Breast epithelium (tissue), 4 donors: ENCODE data around the gene TFB2M. TPM values are rescaled to one million over a fixed set of nuclear protein-coding genes. Genes with fewer than 3 reads are reported as not detected.

ENCODE experiments used
- DNase-seq, 2 donors: peaks; one replicate each; pipeline ENCODE4 v3.0.0-alpha.2; 2019; ENCODE audit warnings: low spot score in 2 of 2
- H3K27ac ChIP-seq, 2 donors: fragments of 200-600 bp; sonication (generic) in 1 of 2; one replicate each; pipeline ENCODE4 v1.5.1; 2016 to 2019; ENCODE audit warnings: mild to moderate bottlenecking in 1 of 2
- H3K27me3 ChIP-seq, 2 donors: fragments of 200-600 bp; sonication (generic) in 1 of 2; one replicate each; pipeline versions ENCODE4 v1.5.1 to v1.6.0; 2017 to 2019; ENCODE audit warnings: control low read depth in 1 of 2, mild to moderate bottlenecking in 1 of 2
- H3K36me3 ChIP-seq: fragments of 200-600 bp; one replicate; pipeline ENCODE4 v1.5.1; 2019
- H3K4me1 ChIP-seq, 2 donors: fragments of 200-600 bp; sonication (generic); one replicate each; pipeline ENCODE4 v1.5.1; 2016 to 2019; ENCODE audit warnings: control low read depth in 1 of 2
- H3K4me3 ChIP-seq, 3 donors: fragments of 200-600 bp; sonication (generic); 1 replicate in 2 of 3; 2 replicates in 1 of 3; pipeline ENCODE4 v1.5.1; 2016 to 2019; ENCODE audit warnings: mild to moderate bottlenecking in 3 of 3, moderate library complexity in 2 of 3
- H3K9me3 ChIP-seq, 2 donors: fragments of 200-600 bp; sonication (generic) in 1 of 2; one replicate each; pipeline ENCODE4 v1.5.1; 2016 to 2019; ENCODE audit warnings: control low read depth in 1 of 2
- POLR2A ChIP-seq: fragments of 450-650 bp; IDR thresholded peaks from one replicate; pipeline ENCODE4 v1.6.1; 2016; ENCODE audit warnings: antibody characterized with exemption, mild to moderate bottlenecking, moderate library complexity
- POLR2AphosphoS5 ChIP-seq, 3 donors: sonication (generic); formaldehyde crosslinking; IDR thresholded peaks; one replicate each; pipeline ENCODE4 v1.6.1; 2017; ENCODE audit warnings: antibody characterized with exemption in 3 of 3
- intact Hi-C: fragments of 100-400 bp; cut with DNase I; formaldehyde crosslinking; loops from one replicate; pipeline ENCODE4 v1.15.1; 2023; ENCODE audit warnings: low total_unique reads
- total RNA-seq, 3 donors: library from RNA; depleted of rRNA; stranded (reverse); fragments of >200 nt; gene quantifications; one replicate each; pipeline ENCODE4 v1.1.0, GENCODE V29; 2016
- TF ChIP-seq, protein P1 (sequence below), 3 donors: fragments of 450-650 bp; IDR thresholded peaks; one replicate each; pipeline ENCODE4 v1.5.1; 2016 to 2017; ENCODE audit warnings: antibody characterized with exemption in 3 of 3, mild to moderate bottlenecking in 3 of 3, moderate library complexity in 3 of 3

TFB2M gene
- total RNA-seq, 3 donors from 2014 or later, result 9.0 to 15.5 (median 13.4) TPM

DNA sequence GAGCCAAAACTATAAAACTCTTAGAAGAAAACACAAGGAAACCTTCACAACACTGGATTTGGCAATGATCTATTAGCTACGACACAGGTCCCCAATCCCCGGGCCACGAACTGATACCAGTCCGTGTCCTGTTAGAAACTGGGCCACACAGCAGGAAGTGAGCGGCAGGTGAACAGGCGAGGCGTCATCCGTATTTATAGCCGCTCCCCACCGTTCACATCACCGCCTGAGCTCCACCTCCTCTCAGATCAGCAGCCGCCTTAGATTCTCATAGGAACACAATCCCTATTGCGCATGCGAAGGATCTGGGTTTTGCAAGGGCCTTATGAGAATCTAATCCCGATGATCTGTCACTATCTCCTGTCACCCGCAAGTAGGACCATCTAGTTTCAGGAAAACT lies 11.9 kb downstream of the TFB2M start:
- H3K4me1 ChIP-seq, result no peaks in the 10 kb centered on the region
- H3K36me3 ChIP-seq, result peaks cover 10% of the 10 kb centered on the region
- no peak overlapping the region for H3K4me3 ChIP-seq
- no peak overlapping the region for H3K27ac ChIP-seq
- intact Hi-C loops, result no loop called here
- no peak for DNase-seq
- H3K27me3 ChIP-seq, result no peaks in the 10 kb centered on the region
- TF ChIP-seq POLR2AphosphoS5 (IDR thresholded peaks at IDR 0.05) (no peak), POLR2A (no peak)
- H3K9me3 ChIP-seq, result no peaks in the 10 kb centered on the region

DNA sequence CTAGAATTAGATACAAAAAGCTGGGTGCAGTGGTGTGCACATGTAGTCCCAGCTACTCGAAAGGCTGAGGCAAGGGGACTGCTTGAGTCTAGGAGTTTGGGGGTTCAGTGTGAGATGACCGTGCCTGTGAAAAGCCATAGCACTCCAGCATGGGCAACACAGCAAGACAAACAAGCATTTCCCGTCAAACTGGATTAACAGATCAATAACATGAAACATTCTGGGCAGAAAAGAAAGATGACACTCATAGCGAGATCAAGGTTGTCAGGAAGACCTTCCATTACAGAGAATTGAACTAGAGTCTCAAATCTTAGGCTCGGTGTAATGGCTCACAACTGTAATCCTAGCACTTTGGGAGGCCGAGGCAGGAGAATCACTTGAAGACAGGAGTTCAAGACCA lies 14.0 kb downstream of the TFB2M start:
- intact Hi-C loops, result no loop called here
- Histone ChIP-seq H3K9me3 (no peaks in the 10 kb centered on the region), H3K36me3 (peaks cover 10% of the 10 kb centered on the region), H3K4me1 (no peaks in the 10 kb centered on the region), H3K27me3 (no peaks in the 10 kb centered on the region), H3K4me3 (no peak overlapping the region), H3K27ac (no peak overlapping the region)
- TF ChIP-seq, protein P1, sequence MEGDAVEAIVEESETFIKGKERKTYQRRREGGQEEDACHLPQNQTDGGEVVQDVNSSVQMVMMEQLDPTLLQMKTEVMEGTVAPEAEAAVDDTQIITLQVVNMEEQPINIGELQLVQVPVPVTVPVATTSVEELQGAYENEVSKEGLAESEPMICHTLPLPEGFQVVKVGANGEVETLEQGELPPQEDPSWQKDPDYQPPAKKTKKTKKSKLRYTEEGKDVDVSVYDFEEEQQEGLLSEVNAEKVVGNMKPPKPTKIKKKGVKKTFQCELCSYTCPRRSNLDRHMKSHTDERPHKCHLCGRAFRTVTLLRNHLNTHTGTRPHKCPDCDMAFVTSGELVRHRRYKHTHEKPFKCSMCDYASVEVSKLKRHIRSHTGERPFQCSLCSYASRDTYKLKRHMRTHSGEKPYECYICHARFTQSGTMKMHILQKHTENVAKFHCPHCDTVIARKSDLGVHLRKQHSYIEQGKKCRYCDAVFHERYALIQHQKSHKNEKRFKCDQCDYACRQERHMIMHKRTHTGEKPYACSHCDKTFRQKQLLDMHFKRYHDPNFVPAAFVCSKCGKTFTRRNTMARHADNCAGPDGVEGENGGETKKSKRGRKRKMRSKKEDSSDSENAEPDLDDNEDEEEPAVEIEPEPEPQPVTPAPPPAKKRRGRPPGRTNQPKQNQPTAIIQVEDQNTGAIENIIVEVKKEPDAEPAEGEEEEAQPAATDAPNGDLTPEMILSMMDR (IDR thresholded peaks at IDR 0.05), result no peak
- TF ChIP-seq POLR2AphosphoS5 (IDR thresholded peaks at IDR 0.05) (no peak), POLR2A (no peak)
- DNase-seq, result no peak

DNA sequence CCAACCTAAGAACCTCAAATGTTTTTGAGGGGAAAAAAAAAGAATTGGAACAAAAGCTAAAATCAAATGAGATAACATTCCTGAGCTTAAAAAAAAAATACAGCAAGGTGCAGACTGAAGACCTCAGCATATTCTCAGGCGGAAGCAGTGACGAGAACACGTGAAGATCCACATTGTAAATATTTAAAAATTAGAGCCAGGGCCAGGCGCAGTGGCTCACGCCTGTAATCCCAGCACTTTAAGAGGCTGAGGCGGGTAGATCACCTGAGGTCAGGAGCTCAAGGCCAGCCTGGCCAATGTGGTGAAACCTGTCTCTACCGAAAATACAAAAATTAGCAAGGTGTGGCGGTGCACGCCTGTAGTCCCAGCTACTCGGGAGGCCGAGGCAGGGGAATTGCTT lies 15.7 kb downstream of the TFB2M start:
- TF ChIP-seq, protein P1 (IDR thresholded peaks at IDR 0.05), result no peak
- TF ChIP-seq POLR2A (no peak), POLR2AphosphoS5 (IDR thresholded peaks at IDR 0.05) (no peak)
- no peaks in the 10 kb centered on the region for H3K27me3 ChIP-seq
- no peak overlapping the region for H3K4me3 ChIP-seq
- intact Hi-C loops, result no loop called here
- H3K36me3 ChIP-seq, result no peaks in the 10 kb centered on the region
- DNase-seq, result no peak
- no peak overlapping the region for H3K27ac ChIP-seq
- H3K9me3 ChIP-seq, result no peaks in the 10 kb centered on the region
- no peaks in the 10 kb centered on the region for H3K4me1 ChIP-seq

DNA sequence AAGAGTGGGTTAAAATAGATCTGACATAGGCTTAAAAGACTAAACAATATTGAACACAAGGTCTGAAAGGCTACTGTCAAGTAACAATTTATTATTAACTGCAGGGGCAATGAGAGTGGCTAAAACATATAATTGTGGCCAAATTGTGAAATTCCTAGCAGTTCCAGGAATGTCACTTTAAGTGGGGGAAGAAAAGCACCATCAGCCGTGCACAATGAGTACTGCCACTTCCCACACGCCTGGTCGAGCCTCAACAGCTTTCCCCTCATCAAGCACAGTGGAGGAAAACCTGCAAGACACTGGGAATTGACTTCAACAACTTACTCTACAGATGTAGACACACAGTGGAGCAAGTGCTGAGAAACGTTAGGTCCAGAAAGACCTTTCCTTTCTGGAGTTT lies 16.4 kb downstream of the TFB2M start:
- Histone ChIP-seq H3K4me3 (no peak overlapping the region), H3K9me3 (no peaks in the 10 kb centered on the region), H3K4me1 (no peaks in the 10 kb centered on the region), H3K36me3 (no peaks in the 10 kb centered on the region), H3K27ac (no peak overlapping the region), H3K27me3 (no peaks in the 10 kb centered on the region)
- intact Hi-C loops, result no loop called here
- TF ChIP-seq, protein P1 (IDR thresholded peaks at IDR 0.05), result no peak
- TF ChIP-seq POLR2AphosphoS5 (IDR thresholded peaks at IDR 0.05) (no peak), POLR2A (no peak)
- no peak for DNase-seq

DNA sequence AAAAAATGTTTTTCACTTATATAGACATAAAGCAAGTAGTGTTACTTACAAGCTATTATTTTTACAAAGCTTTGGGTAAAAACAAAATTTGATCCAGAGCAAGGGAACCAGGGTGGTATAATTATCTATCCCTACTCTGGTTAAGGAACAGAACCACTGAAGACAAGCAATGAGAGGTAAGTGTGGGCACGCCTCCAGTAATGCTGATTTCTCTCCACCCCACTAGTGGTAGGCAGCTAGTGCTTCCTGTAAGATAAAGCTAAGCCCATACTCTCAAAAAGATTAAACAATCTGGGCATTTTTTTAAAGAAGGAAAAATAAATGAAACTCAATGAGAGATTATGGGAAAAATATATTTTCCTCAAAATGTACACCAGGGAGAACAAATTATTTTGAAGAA lies 22.1 kb downstream of the TFB2M start:
- Histone ChIP-seq H3K4me1 (no peaks in the 10 kb centered on the region), H3K4me3 (no peak overlapping the region), H3K27me3 (no peaks in the 10 kb centered on the region), H3K36me3 (no peaks in the 10 kb centered on the region), H3K9me3 (no peaks in the 10 kb centered on the region), H3K27ac (no peak overlapping the region)
- intact Hi-C loops, result no loop called here
- TF ChIP-seq POLR2AphosphoS5 (IDR thresholded peaks at IDR 0.05), result no peak
- TF ChIP-seq, protein P1 (IDR thresholded peaks at IDR 0.05), result no peak
- TF ChIP-seq POLR2A, result no peak
- no peak for DNase-seq
